ENCODE data around the gene WWOX. TPM values are rescaled to one million over a fixed set of nuclear protein-coding genes. Genes with fewer than 3 reads are reported as not detected.

WWOX gene
- total RNA-seq, 4 donors from 2014 or later: 21.4 to 55.6 (median 33.2) TPM

DNA sequence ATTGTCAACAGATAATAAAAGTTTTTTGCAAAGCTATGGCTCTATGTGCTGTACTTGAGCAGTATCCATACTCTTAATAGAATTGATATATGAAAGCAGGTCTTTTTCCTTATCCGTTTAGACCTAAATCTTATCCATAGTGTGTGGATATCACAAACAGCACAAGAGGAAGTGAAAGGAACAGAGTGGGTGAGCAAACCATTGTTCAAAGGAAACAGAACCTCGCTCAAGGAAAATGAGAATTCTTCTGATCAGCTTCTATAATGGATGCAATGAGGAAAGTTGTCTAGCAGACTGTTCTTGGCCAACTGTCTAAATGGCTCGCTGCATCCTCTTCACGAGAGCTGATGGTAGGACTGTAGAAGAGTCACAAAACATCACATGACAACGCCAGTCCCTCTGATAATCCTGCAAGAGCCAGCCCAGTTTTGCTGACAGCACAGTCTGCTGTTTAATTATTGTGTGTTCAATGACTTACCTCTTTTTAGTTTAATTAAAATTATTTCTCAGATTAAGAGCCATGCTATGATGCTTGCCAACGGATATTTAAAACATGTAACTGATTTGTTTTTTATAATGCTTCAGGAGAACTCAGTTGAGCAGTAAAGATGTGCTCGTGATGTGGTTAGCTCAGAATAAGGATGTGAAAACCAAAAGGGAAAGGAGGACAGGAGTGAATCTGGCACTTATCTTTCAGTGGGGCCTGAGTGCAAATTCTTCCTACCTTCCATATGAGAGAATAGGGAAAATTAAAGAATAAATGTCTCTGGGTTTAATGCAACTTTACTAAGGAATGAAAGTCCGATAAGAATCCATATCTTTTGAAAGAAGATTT, 38.5 kb downstream of the WWOX start:
- TF ChIP-seq, protein P1, sequence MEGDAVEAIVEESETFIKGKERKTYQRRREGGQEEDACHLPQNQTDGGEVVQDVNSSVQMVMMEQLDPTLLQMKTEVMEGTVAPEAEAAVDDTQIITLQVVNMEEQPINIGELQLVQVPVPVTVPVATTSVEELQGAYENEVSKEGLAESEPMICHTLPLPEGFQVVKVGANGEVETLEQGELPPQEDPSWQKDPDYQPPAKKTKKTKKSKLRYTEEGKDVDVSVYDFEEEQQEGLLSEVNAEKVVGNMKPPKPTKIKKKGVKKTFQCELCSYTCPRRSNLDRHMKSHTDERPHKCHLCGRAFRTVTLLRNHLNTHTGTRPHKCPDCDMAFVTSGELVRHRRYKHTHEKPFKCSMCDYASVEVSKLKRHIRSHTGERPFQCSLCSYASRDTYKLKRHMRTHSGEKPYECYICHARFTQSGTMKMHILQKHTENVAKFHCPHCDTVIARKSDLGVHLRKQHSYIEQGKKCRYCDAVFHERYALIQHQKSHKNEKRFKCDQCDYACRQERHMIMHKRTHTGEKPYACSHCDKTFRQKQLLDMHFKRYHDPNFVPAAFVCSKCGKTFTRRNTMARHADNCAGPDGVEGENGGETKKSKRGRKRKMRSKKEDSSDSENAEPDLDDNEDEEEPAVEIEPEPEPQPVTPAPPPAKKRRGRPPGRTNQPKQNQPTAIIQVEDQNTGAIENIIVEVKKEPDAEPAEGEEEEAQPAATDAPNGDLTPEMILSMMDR (IDR thresholded peaks at IDR 0.05): no peak
- ATAC-seq (ENCODE audit: low FRiP score): no peak
- no peak for DNase-seq (ENCODE audit: low spot score)

DNA sequence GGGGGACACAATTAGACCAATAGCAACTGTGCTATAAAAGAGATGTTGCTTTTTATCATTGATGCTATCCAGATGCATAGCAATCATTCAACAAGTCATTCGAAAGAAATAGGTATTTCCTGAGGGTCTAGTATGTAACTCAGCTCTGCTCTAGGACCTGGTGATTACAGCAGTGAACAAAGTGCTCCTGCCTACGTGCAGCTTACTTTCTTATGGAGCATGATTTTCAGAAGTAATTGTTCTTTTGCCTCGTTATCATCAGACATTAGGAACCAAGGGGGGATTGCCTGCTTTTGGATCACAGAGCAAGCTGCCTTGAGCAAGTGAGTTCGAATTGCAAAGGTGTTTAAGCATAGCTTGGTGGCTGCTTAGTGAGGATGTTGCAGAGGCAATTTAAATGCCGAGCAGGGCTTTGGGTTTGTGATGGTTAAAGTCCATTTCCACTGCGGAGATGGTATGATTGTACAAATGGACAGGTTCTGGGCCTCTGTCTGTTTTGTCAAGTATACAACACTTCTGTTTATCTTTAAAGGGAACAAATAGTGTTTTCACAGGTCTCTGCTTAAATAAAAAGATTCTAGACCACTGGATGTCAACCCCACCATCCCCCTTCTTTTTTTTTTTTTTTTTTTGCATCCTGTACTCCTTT, 41.5 kb downstream of the WWOX start:
- DNase-seq (ENCODE audit: low spot score): no peak
- TF ChIP-seq, protein P1 (IDR thresholded peaks at IDR 0.05): no peak
- no peak for ATAC-seq (ENCODE audit: low FRiP score)

- ATAC-seq (ENCODE audit: low FRiP score) (no peak), DNase-seq (ENCODE audit: low spot score) (no peak)
- TF ChIP-seq, protein P1 (IDR thresholded peaks at IDR 0.05): no peak
Measured at GRCh38 chr16:78142788-78143187, 43.3 kb downstream of the WWOX start.

GRCh38 chr16:78146807-78147206, 47.4 kb downstream of the WWOX start:
- ATAC-seq (ENCODE audit: low FRiP score) (no peak), DNase-seq (ENCODE audit: low spot score) (no peak)
- TF ChIP-seq, protein P1 (IDR thresholded peaks at IDR 0.05): no peak

- ATAC-seq (ENCODE audit: low FRiP score) (no peak), DNase-seq (ENCODE audit: low spot score) (no peak)
- TF ChIP-seq, protein P1 (IDR thresholded peaks at IDR 0.05): no peak
Measured at GRCh38 chr16:78147911-78148401, 48.5 kb downstream of the WWOX start.

DNA sequence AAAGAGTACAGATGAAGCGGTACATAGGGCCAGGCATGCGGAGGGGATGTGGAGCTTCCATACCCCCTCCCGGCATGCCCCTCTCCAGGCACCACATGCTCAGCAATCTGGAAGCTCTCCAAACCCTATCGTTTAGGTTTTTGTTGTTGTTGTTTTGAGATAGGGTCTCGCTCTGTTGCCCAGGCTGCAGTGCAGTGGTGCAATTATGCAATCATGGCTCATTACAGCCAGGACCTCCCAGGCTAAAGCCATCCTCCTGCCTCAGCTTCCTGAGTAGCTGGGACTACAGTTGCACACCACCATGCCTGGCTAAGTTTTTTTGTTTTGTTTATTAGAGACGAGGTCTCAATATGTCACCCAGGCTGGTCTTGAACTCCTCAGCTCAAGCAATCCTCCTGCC, 50.8 kb downstream of the WWOX start:
- TF ChIP-seq, protein P1 (IDR thresholded peaks at IDR 0.05): no peak
- ATAC-seq (ENCODE audit: low FRiP score) (no peak), DNase-seq (ENCODE audit: low spot score) (no peak)
